Stimulated activated CD8-positive, alpha-beta memory T cell treated with anti-CD3 and anti-CD28 coated beads, Interleukin-2, amount 100 ng/mL, for 48 hours (primary cell): Measurements from ENCODE around the gene GAB1.
"Not testable (repeated sequence)": the region's sequence is repeated elsewhere in the genome, so short reads cannot be mapped to it uniquely, and the experiment has no call there.

Source experiments
- DNase-seq, 2 donors: peaks; one replicate each; pipeline ENCODE4 v3.0.0-alpha.2; 2020; ENCODE audit warnings: low read depth in 2 of 2

Gene GAB1

GRCh38 chr4:143338313-143338712 is 1.6 kb downstream of the GAB1 start:
- no peak for DNase-seq

DNA sequence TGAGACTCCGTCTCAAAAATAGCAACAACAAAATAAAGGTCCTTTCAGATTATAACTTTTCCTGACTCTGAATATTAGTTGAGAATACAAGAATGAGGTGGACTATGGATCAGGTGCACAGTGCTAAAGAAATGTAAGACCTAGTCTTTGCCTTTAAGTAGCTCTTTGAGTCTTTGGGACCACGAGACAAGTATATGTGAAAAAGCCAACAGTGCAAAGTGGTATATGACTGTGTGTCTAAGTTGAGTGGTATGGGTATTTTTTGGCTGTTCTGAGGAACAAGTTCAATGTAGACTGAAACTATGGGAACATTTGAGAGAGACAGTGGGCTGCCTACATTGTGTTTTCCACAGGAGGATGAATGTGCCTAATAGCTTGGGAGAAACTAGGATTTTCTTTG is 2.8 kb downstream of the GAB1 start:
- DNase-seq: no peak

DNA sequence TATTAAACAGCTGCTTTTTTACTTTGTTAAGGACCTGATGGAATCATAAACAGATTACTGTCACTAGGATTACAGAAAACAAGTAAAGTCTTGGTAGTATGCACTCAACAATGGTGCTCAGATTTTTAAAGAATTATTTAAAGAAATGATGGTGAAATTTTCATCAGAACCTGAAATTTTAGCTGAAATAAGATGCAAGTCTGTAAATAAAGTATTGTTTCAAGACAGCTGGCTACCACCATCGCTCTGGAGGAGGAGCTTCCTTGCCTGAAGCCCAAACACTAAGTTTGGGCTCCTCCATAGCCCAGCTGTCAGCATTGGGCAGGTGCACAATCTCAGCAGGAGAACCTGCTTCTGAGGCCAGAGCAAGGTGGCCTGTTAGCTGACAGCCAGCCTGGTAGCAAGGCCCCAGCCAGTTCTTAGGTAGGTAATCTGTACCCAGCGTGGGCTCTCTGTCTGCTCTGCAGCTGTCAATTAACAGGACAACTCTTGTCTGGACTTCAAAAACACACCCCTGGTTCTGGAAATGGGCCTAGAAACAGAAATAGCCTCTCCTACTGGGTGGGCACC is 4.6 kb downstream of the GAB1 start:
- no peak for DNase-seq

DNA sequence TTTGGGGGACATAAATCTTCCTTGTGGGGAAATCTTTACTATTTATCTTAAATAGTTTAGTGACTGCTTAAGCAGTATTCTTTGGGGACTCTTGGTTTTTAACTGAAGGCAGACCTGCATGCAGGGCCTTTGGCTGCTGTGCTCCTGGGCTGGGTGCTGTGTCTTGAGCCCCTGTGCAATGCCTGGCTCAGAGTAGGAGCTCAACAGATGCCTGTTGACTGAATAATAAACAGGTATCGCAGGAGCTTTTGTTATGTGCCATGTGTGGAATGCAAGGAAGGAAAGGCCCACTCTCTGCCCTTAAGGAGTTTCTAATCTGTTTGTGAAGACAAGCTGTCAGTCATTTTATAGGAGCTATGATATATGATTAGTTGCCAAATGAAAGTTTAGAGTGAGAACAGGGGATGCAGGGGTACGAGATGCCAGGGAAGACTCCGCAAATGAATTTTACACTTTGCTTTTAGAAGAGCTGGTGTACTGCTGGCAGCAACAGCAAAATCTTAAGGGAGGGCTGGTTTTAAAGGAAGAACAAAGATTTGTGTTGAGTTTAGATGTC is 6.7 kb downstream of the GAB1 start:
- no peak for DNase-seq

DNA sequence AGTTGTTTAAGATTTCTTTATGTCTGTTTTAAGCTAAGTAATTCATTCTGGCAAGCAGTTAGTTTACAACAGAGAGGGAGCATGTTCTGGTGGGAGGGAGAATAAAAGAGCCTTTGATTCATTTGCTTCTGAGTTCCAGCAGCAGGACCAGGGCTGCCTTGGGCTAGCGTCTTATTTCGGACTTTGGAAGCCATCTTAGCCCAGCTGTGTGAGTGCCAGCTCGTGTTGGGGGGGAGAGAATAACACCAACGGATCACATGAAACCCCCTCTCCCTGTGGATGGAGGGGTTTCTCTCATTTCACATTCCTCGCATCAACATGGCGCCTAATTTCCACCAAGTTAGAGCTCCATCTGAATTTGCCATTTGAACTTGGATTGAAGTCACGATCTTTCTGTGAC is 7.4 kb downstream of the GAB1 start:
- DNase-seq: no peak

- DNase-seq: no peak
Observed at GRCh38 chr4:143344774-143345173, 8.1 kb downstream of the GAB1 start.

DNA sequence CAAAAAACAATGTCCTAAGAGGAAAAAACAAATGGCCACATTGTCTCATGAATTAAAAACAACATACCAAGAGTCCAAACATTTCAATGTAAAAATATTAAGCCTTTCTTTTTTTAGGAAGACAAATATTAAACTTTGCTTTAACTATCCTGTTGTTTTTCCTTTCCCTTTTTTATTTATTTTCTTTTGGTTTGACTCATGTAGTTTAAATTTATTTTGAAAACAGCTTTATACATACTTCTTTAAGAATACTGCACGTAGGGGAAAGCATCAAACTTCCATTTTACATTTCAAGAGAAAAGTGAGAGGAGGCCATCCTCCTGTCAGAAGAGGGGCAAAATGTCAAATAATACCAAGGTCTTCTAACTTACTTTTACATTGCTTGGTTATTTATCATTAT is 8.7 kb downstream of the GAB1 start:
- DNase-seq: no peak

DNA sequence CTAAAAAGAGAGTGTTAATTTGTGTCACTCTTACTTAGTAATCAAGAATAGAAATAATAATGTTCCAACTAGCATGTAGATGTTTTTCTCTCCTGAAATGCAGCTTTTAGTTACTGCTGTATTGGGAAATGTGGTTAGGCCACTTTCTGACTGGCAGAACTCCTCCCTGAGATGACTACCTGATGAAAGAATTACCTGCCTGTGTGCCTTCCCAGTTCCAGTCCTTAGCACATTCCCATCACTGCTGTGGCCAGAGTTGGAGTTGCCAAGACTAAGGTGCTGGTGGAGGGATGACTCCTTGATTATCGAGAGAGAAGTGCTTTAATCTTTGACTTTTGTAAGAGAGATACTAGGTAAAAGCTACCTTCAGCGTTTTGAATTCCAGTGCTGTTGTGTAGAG is 9.5 kb downstream of the GAB1 start:
- DNase-seq: no peak

GRCh38 chr4:143347484-143348111 is 10.9 kb downstream of the GAB1 start:
- DNase-seq: no peak

GRCh38 chr4:143348233-143349077 is 11.8 kb downstream of the GAB1 start:
- DNase-seq: no peak

DNA sequence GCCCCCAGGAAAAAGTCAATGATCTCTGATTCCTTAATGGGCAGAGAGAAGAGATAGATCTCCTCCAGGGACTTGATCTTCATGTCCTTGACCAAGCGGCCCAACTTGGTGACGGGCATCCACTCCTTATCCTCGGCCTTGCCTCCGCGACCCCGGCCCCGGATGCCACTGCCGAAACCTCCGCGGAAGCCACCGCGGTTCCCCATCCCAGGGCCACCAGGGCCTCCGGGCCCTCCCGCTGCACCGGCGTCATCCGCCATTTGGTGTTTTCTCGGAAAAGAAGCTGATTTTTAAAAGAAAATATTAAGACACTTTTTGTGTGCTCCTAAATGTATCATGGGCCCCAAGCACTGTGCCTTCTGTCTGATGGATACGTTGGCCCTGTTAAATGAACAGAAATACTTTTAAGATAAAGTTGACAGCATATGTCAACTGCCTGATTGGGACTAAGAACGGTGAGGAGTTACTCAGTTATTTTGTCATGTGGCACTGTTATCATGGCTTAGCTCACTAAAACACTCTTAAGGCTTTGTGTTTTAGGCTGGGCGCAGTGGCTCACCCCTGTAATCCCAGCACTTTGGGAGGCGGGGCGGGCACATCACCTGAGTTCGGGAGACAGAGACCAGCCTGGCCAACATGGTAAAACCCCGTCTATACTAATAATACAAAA is 13.3 kb downstream of the GAB1 start:
- not testable (repeated sequence) for DNase-seq

DNA sequence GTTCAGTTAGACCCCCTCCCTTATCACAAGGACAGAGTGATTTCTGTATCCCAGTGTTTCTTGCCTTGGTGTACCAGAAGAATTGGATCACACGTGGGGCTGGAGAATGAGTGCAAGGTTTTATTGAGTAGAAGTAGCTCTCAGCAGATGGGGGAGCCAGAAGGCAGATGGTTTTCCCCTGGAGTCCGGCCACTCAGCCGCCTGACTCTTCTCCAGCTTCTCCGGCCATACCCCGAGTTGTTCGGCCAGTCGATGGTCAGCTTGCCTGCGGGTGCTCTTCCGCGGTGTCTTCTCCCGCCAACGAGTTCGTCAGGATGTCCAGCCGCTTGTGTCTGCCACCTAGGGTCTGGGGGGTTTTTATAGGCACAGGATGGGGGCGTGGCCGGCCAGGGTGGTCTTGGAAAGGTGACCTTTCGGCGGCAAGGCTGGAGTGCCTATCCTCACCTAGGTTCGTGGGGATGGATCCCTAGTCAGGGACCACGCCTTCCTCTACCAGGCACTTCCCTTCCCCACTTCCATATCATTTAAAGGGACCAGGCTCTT is 14.5 kb downstream of the GAB1 start:
- no peak for DNase-seq

DNA sequence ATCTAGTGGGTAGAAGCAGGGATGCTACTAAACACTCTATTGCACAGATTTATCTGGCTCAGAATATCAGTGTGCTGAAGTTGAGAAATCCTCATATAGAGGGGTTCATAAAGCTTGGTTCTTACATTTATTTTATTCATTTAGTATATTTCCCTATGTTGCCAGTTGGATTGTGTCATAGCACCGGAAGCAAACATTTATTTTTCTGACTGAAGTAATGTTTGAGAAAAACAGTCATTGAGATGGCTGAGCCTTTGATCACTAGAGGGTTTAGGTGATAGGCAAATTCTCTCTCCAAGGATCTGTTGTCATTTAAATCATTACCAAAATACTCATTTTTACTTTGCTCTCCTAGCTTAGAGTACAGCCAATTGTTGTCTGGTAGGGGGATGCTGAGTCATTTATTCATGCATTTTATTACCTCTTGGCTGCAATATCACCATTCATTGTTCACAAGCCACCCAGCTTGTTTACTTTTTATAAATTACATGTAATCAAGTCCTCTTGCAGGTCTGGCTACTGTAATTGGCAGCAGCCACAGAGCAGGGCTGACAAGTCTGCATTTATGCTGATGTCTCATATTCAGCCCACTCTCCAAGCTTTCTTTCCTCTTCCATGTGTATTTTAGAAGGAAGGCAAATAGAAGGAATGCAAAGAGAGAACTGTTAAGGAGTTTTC is 15.2 kb downstream of the GAB1 start:
- DNase-seq: no peak

- no peak for DNase-seq
Observed at GRCh38 chr4:143352720-143353119, 16.0 kb downstream of the GAB1 start.

DNA sequence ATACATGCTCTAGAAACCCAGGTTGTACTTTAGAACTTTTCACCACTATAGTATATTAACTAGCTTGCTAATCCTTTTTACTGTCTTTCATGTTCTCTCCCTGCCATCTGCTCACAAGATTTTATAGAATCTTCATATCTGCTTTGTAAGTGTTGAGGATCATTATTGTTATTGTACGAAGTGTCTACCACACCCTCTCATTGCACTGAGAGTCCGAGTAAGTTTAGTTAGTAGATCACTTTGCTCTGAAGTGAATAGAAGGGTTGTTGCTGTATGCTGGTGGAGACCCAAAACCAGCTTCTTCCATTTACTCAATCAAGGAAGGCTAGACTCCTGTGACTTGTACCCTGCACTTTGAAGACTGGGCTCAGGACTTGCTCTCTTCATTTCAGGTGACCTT is 17.1 kb downstream of the GAB1 start:
- no peak for DNase-seq

- DNase-seq: no peak
Observed at GRCh38 chr4:143354990-143355389, 18.3 kb downstream of the GAB1 start.

DNA sequence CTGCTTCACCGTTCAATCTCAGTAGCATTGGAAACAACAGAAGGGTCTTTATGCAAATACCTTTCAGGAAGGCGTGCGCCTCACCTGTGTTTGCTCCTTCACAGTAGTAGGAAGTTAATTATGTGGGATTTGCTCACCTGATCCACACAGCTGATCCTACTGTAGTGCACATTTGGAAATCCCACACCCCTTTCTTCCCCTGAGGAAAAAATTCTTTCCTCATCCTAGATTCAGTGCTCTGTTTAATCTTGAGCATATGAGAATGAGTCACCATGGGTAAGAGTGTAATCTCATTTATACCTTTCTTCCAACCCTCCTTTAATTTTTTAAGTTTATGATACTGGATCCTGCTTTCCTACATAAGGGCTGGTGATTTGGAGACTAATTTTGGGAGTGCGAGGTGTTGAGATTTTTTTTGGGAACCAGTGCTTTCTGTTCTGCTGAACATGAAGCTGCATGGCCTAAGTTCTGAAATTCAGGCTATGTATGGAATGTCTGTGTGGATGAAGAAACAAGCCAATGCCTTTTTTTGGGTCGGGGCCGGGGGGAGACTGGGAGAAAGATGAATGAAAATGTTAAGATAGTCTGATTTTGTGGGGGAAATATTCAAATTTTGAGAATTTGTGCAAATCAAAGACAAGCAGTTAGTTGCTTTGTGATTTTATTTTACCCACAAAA is 19.0 kb downstream of the GAB1 start:
- DNase-seq: no peak

GRCh38 chr4:143356493-143356892 is 19.8 kb downstream of the GAB1 start:
- no peak for DNase-seq

DNA sequence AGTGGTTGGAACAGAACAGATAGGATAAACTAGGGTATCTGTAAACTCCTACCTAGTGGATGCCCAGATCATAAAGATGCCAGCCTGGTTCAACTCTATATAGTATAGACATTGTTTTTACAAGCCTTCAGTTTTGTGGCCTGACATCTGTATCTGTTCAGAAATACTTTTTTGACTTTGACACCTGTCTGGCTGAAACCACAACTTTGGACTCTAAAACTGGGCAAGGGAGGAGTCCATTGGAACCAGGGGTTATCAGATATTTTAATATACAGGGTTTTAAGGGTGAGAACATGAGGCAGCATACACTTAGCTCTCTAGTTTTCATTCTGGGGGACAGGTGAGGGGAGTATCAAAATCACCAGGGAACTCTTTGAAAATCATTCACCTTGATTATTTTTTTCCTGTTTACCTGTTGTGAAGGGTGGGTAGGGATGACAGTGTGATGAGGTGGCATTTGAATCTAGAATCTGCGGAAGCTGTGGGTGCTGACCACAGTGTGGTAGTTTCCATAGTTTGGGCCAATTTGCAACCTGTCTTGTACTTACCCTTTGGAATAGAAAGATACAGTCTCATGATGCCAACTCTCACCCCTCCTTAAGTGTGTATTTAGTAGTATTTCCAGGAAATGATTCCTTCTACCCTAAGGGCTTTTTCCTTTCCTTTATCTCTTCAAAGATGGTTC is 20.6 kb downstream of the GAB1 start:
- DNase-seq: no peak

DNA sequence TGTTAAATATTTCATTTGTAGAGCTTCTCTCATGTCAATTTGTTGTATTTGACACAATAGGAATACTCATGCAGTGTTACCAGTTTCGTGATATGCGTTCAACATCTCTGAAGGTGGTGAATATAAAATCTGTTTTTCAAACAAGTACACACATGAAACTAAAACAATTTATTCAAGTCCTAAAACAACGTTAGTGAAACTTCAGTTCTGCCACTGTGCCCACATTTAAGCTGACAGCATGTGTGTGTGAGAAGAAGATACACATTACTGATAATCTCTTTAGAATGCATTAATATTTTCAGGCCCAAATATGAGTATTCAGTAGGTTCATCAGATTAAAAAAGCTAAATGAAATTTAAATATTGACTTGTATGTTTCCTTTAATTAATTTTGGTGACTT is 21.7 kb downstream of the GAB1 start:
- DNase-seq: no peak
